PC-3 (cell line): ENCODE measurements around the gene CTBP2. TPM values are rescaled to one million over a fixed set of nuclear protein-coding genes. Genes with fewer than 3 reads are reported as not detected.

ENCODE experiments used
- ATAC-seq: fragments of 200-7000 bp; cut with Tn5 transposase; 2 replicates; pipeline ENCODE4 v1.9.1; 2020; ENCODE audit warnings: mild to moderate bottlenecking, moderate library complexity
- BruUV-seq: library from RNA; stranded (reverse); fragments of 400-500 nt; replicated peaks from 2 replicates; lab custom pipeline; 2021; lab: Mats Ljungman, UMichigan
- CTCF ChIA-PET: fragments of 300-600 bp; sonication (Branson Sonifier 250); formaldehyde crosslinking; loops from one replicate; lab custom pipeline; 2022; ENCODE audit warnings: antibody characterized with exemption; lab: Charles Lee
- POLR2A ChIA-PET: fragments of 300-600 bp; sonication (Branson Sonifier 250); formaldehyde crosslinking; loops from one replicate; lab custom pipeline; 2022; ENCODE audit warnings: antibody characterized with exemption; ENCODE audit not compliant: unreplicated experiment; lab: Charles Lee
- DNase-seq: peaks from one replicate; pipeline ENCODE4 v3.0.0-alpha.2; 2015
- H2AFZ ChIP-seq: fragments of 300-600 bp; sonication (generic); 2 replicates; pipeline ENCODE4 v1.6.0; 2016; ENCODE audit warnings: antibody characterized with exemption, low read length
- H3F3A ChIP-seq: fragments of 300-600 bp; sonication (generic); one replicate; pipeline ENCODE4 v1.6.0; 2017; ENCODE audit warnings: antibody characterized with exemption, low read length, control low read depth, mild to moderate bottlenecking; ENCODE audit not compliant: unreplicated experiment
- H3K27ac ChIP-seq: fragments of 300-600 bp; sonication (generic); 2 replicates; pipeline ENCODE4 v1.5.1; 2016; ENCODE audit warnings: mild to moderate bottlenecking, low read length
- H3K27me3 ChIP-seq: fragments of 300-600 bp; sonication (generic); 2 replicates; pipeline ENCODE4 v1.6.1; 2016; ENCODE audit warnings: low read length, mixed read lengths
- H3K36me3 ChIP-seq: fragments of 300-600 bp; sonication (generic); 2 replicates; pipeline ENCODE4 v1.6.1; 2016; ENCODE audit warnings: low read depth, mixed run types, low read length, mixed read lengths
- H3K4me1 ChIP-seq: fragments of 300-600 bp; sonication (generic); 2 replicates; pipeline ENCODE4 v1.5.1; 2016; ENCODE audit warnings: low read length; ENCODE audit not compliant: insufficient read depth
- H3K4me2 ChIP-seq: fragments of 300-600 bp; sonication (generic); 2 replicates; pipeline ENCODE4 v1.6.0; 2016; ENCODE audit warnings: low read length
- H3K4me3 ChIP-seq: fragments of 300-600 bp; sonication (generic); 2 replicates; pipeline ENCODE4 v1.5.1; 2016; ENCODE audit warnings: mild to moderate bottlenecking, low read length, mixed read lengths
- H3K79me2 ChIP-seq: fragments of 300-600 bp; sonication (generic); 2 replicates; pipeline ENCODE4 v1.6.1; 2017; ENCODE audit warnings: low read length, mixed read lengths
- H3K9ac ChIP-seq: fragments of 300-600 bp; sonication (generic); 2 replicates; pipeline ENCODE4 v1.6.0; 2016; ENCODE audit warnings: mild to moderate bottlenecking, low read length
- H3K9me2 ChIP-seq: fragments of 300-600 bp; sonication (generic); replicated peaks from 2 replicates; pipeline ENCODE4 v1.6.1; 2016; ENCODE audit warnings: mixed run types, low read length, mixed read lengths
- H3K9me3 ChIP-seq: fragments of 300-600 bp; sonication (generic); 2 replicates; pipeline ENCODE4 v1.6.1; 2016; ENCODE audit warnings: low read length, mixed read lengths
- H4K20me1 ChIP-seq: fragments of 300-600 bp; sonication (generic); 2 replicates; pipeline ENCODE4 v1.6.1; 2016; ENCODE audit warnings: low read length, mixed read lengths
- CTCF ChIP-seq: fragments of 300-600 bp; sonication (generic); conservative IDR thresholded peaks from 2 replicates; pipeline ENCODE4 v1.5.1; 2017; ENCODE audit warnings: antibody characterized with exemption, low read depth, mild to moderate bottlenecking, low read length
- EZH2 ChIP-seq: fragments of 300-600 bp; sonication (generic); IDR thresholded peaks from one replicate; pipeline ENCODE4 v1.6.1; 2017; ENCODE audit warnings: antibody characterized with exemption, mild to moderate bottlenecking, low read length; ENCODE audit not compliant: unreplicated experiment
- EZH2phosphoT487 ChIP-seq: fragments of 300-600 bp; sonication (generic); IDR thresholded peaks from 2 replicates; pipeline ENCODE4 v1.6.1; 2018; ENCODE audit warnings: mild to moderate bottlenecking, antibody characterized with exemption, low read length, borderline replicate concordance
- intact Hi-C: fragments of 100-400 bp; cut with micrococcal nuclease; formaldehyde crosslinking; loops from 2 replicates; pipeline ENCODE4 v1.9.0; 2023
- total RNA-seq: library from RNA; depleted of rRNA; stranded (reverse); fragments of >200 nt; gene quantifications from 2 replicates; pipeline ENCODE4 v1.2.3, GENCODE V29; 2014

CTBP2 gene
- total RNA-seq, 1 experiment from 2014 or later = 78.9 TPM

- H3F3A ChIP-seq = no peaks in the 10 kb centered on the region
- DNase-seq (no peak), ATAC-seq (peak; percentile 9)
- H3K9me3 ChIP-seq = no peaks in the 10 kb centered on the region
- no peaks in the 10 kb centered on the region for H3K27me3 ChIP-seq
- no peaks in the 10 kb centered on the region for H3K9me2 ChIP-seq
- ChIA-PET CTCF (no interaction called here), POLR2A (no interaction called here)
- peak overlapping the region; percentile 97 for H3K4me2 ChIP-seq
- TF ChIP-seq EZH2phosphoT487 (no peak), EZH2 (no peak), CTCF (no peak)
- no peaks in the 10 kb centered on the region for H3K36me3 ChIP-seq
- peak overlapping the region; percentile 85 for H2AFZ ChIP-seq
- intact Hi-C loops = loop anchor here (1.0 to 5.0 kb wide), 2 partner anchors 71 to 182 kb away; no protein-coding TSS in a partner anchor
- peaks cover 10% of the 10 kb centered on the region; the same call in 1 of the 2 replicates for H4K20me1 ChIP-seq
- peaks cover 19% of the 10 kb centered on the region for H3K4me1 ChIP-seq
- peak overlapping the region; percentile 89 for H3K27ac ChIP-seq
- H3K79me2 ChIP-seq = peaks cover 30% of the 10 kb centered on the region
- H3K9ac ChIP-seq = peak overlapping the region; percentile 89
- peak overlapping the region; percentile 83 for H3K4me3 ChIP-seq
- BruUV-seq = TSS peak; percentile 30
These were observed 1.4 kb upstream of the CTBP2 start for GRCh38 chr10:125161707-125162119.

- Histone ChIP-seq H3K27me3 (no peaks in the 10 kb centered on the region), H3K4me1 (peaks cover 25% of the 10 kb centered on the region), H2AFZ (peak overlapping the region; percentile 85), H3K27ac (peak overlapping the region; percentile 89), H3K79me2 (peaks cover 36% of the 10 kb centered on the region), H3K9me2 (no peaks in the 10 kb centered on the region), H3K9me3 (no peaks in the 10 kb centered on the region), H3F3A (no peaks in the 10 kb centered on the region), H3K9ac (peak overlapping the region; percentile 89), H3K4me3 (peak overlapping the region; percentile 83), H3K36me3 (no peaks in the 10 kb centered on the region), H3K4me2 (peak overlapping the region; percentile 97), H4K20me1 (peaks cover 10% of the 10 kb centered on the region; the same call in 1 of the 2 replicates)
- TF ChIP-seq CTCF (peak; percentile 38), EZH2 (no peak), EZH2phosphoT487 (no peak)
- CTCF ChIA-PET = no interaction called here
- DNase-seq (peak; percentile 78), ATAC-seq (peak; percentile 69)
- BruUV-seq = no TSS peak
- POLR2A ChIA-PET = no interaction called here
- intact Hi-C loops = loop anchor here (1.0 to 5.0 kb wide), 2 partner anchors 71 to 182 kb away; no protein-coding TSS in a partner anchor
These were observed 718 bp upstream of the CTBP2 start for GRCh38 chr10:125160856-125161706.
